Testis (tissue), 2 donors: ENCODE results near the gene POLR3H.

Source experiments
- CTCF ChIP-seq, 3 experiments: fragments of 450-650 bp in 2 of 3; fragments of 200-600 bp in 1 of 3; sonication (generic) in 1 of 3; IDR thresholded peaks; one replicate each; pipeline ENCODE4 v1.5.1; 2016 to 2019; ENCODE audit warnings: antibody characterized with exemption in 3 of 3, mild to moderate bottlenecking in 2 of 3, moderate library complexity in 1 of 3
- POLR2A ChIP-seq: fragments of 450-650 bp; IDR thresholded peaks from one replicate; pipeline ENCODE4 v1.6.1; 2017; ENCODE audit warnings: antibody characterized with exemption, mild to moderate bottlenecking, moderate library complexity

- TF ChIP-seq CTCF (IDR thresholded peaks at IDR 0.05) (no peak), POLR2A (no peak)
These were observed 13.2 kb downstream of the POLR3H start for GRCh38 chr22:41530890-41531714.
